ENCODE data around the gene GPER1. TPM values are rescaled to one million over a fixed set of nuclear protein-coding genes. Genes with fewer than 3 reads are reported as not detected.

The GPER1 gene
- total and polyA plus RNA-seq, 2 experiments from 2014 or later = 0.89 TPM; not detected in 1

GRCh38 chr7:1052031-1052818, 35.7 kb upstream of the GPER1 start:
- Mint-ChIP-seq H3K36me3 (ENCODE audit: low read depth) (no peaks in the 10 kb centered on the region), H3K4me1 (peaks cover 37% of the 10 kb centered on the region), H3K4me3 (no peak overlapping the region), H3K9me3 (no peaks in the 10 kb centered on the region), H3K27me3 (ENCODE audit: insufficient read depth, low read depth, poor library complexity) (peaks cover 6% of the 10 kb centered on the region), H3K27ac (peak overlapping the region; percentile 72; the same call in 1 of the 2 replicates)
- H3K27me3 ChIP-seq (ENCODE audit: insufficient read depth) = no peaks in the 10 kb centered on the region
- no peaks in the 10 kb centered on the region for H3K9me2 ChIP-seq (ENCODE audit: insufficient read depth)
- H3K4me1 ChIP-seq (ENCODE audit: insufficient read depth) = peaks cover 8% of the 10 kb centered on the region; the same call in 1 of the 2 replicates
- no peak overlapping the region for H2AFZ ChIP-seq
- TF ChIP-seq NANOG (IDR thresholded peaks at IDR 0.05; ENCODE audit: borderline replicate concordance) (no peak), EZH2phosphoT487 (IDR thresholded peaks at IDR 0.05; ENCODE audit: unreplicated experiment) (no peak), ZNF114 (CRISPR knock-in tag; IDR thresholded peaks at IDR 0.05) (no peak), ETS1 (IDR thresholded peaks at IDR 0.05) (no peak), STAT1 (IDR thresholded peaks at IDR 0.05; ENCODE audit: unreplicated experiment) (no peak), POLR2AphosphoS5 (IDR thresholded peaks at IDR 0.05; ENCODE audit: low read depth) (no peak), JUNB (IDR thresholded peaks at IDR 0.05; ENCODE audit: unreplicated experiment) (no peak), CTCF (conservative IDR thresholded peaks at IDR 0.05; ENCODE audit: low read depth in 2 of 2) (no peak), ZNF462 (CRISPR knock-in tag; IDR thresholded peaks at IDR 0.05) (no peak), EZH2 (IDR thresholded peaks at IDR 0.05; ENCODE audit: low read depth, unreplicated experiment) (no peak), REST (IDR thresholded peaks at IDR 0.05; ENCODE audit: unreplicated experiment) (no peak), CREB1 (CRISPR knock-in tag; IDR thresholded peaks at IDR 0.05; ENCODE audit: low read depth) (no peak), ZNF331 (CRISPR knock-in tag; IDR thresholded peaks at IDR 0.05; ENCODE audit: low read depth) (no peak)
- H3K4me2 ChIP-seq = no peak overlapping the region
- peaks cover 10% of the 10 kb centered on the region; the same call in 1 of the 2 replicates for H3K79me2 ChIP-seq (replicated peaks; ENCODE audit: insufficient read depth)
- no peak overlapping the region for H3K4me3 ChIP-seq
- no peaks in the 10 kb centered on the region for H4K20me1 ChIP-seq (replicated peaks; ENCODE audit: insufficient read depth)
- H3K27ac ChIP-seq (ENCODE audit: low read depth) = peak overlapping the region; percentile 32; the same call in 1 of the 2 replicates
- ATAC-seq (no peak), DNase-seq (ENCODE audit: low spot score) (no peak)
- no peaks in the 10 kb centered on the region for H3F3A ChIP-seq (replicated peaks; ENCODE audit: low read depth)
- no peaks in the 10 kb centered on the region for H3K36me3 ChIP-seq (ENCODE audit: insufficient read depth)
